CD14-positive monocyte (primary cell): ENCODE measurements around the gene MYO3B. TPM values are rescaled to one million over a fixed set of nuclear protein-coding genes. Genes with fewer than 3 reads are reported as not detected.

Experiments
- DNase-seq, 3 donors: peaks; one replicate each; pipeline ENCODE4 v3.0.0-alpha.2; 2011 to 2022
- H2AFZ ChIP-seq: 2 replicates; pipeline ENCODE4 v1.6.0; 2012; ENCODE audit warnings: mild to moderate bottlenecking, low read depth, low read length, inconsistent platforms; ENCODE audit not compliant: insufficient read depth, poor library complexity, severe bottlenecking
- H3K27ac ChIP-seq, 2 donors: 1 replicate in 1 of 2; 2 replicates in 1 of 2; pipeline ENCODE4 v1.5.1; 2012 to 2013; ENCODE audit warnings: low read length in 2 of 2, control low read depth in 1 of 2, inconsistent platforms in 1 of 2, low read depth in 1 of 2, mild to moderate bottlenecking in 1 of 2
- H3K27me3 ChIP-seq, 2 donors: one replicate each; pipeline versions ENCODE4 v1.6.0 to v1.6.1; 2011 to 2013; ENCODE audit warnings: low read length in 2 of 2; ENCODE audit not compliant: control insufficient read depth in 2 of 2, insufficient read depth in 2 of 2
- H3K36me3 ChIP-seq, 2 donors: replicated peaks in 1 of 2; 1 replicate in 1 of 2; 2 replicates in 1 of 2; pipeline versions ENCODE4 v1.5.1 to v1.6.1; 2012 to 2013; ENCODE audit warnings: low read length in 2 of 2, control low read depth in 1 of 2, inconsistent platforms in 1 of 2, mild to moderate bottlenecking in 1 of 2; ENCODE audit not compliant: insufficient read depth in 2 of 2, control insufficient read depth in 1 of 2
- H3K4me1 ChIP-seq, 2 donors: 1 replicate in 1 of 2; 2 replicates in 1 of 2; pipeline versions ENCODE4 v1.5.1 to v1.6.1; 2012 to 2013; ENCODE audit warnings: low read length in 2 of 2, control low read depth in 1 of 2, inconsistent platforms in 1 of 2, mild to moderate bottlenecking in 1 of 2, moderate library complexity in 1 of 2; ENCODE audit not compliant: insufficient read depth in 2 of 2, control insufficient read depth in 1 of 2
- H3K4me2 ChIP-seq: replicated peaks from 2 replicates; pipeline ENCODE3; 2012; ENCODE audit warnings: low read length, moderate library complexity, mild to moderate bottlenecking; ENCODE audit not compliant: poor library complexity, severe bottlenecking; ENCODE audit errors: extremely low read depth
- H3K4me3 ChIP-seq, 3 experiments: fragments of 200-600 bp in 1 of 3; sonication (generic) in 1 of 3; replicated peaks in 1 of 3; 1 replicate in 2 of 3; 2 replicates in 1 of 3; pipeline ENCODE4 v1.5.1; 2011 to 2013; ENCODE audit warnings: low read length in 3 of 3, mild to moderate bottlenecking in 3 of 3, control low read depth in 2 of 3, low read depth in 2 of 3, inconsistent platforms in 1 of 3, moderate library complexity in 1 of 3
- H3K79me2 ChIP-seq: 2 replicates; pipeline ENCODE4 v1.6.0; 2012; ENCODE audit warnings: mild to moderate bottlenecking, control low read depth, inconsistent platforms, low read length, moderate library complexity; ENCODE audit not compliant: insufficient read depth
- H3K9ac ChIP-seq: 2 replicates; pipeline ENCODE4 v1.6.0; 2017; ENCODE audit warnings: low read length, mild to moderate bottlenecking; ENCODE audit not compliant: insufficient read depth, poor library complexity, severe bottlenecking
- H3K9me3 ChIP-seq, 2 donors: replicated peaks in 1 of 2; 1 replicate in 1 of 2; 2 replicates in 1 of 2; pipeline versions ENCODE4 v1.5.1 to v1.6.1; 2012 to 2013; ENCODE audit warnings: low read length in 2 of 2, control low read depth in 1 of 2; ENCODE audit not compliant: control insufficient read depth in 1 of 2, insufficient read depth in 1 of 2
- H4K20me1 ChIP-seq: 2 replicates; pipeline ENCODE4 v1.6.0; 2012; ENCODE audit warnings: mild to moderate bottlenecking, low read length, control low read depth, moderate library complexity; ENCODE audit not compliant: insufficient read depth
- H3K27ac Mint-ChIP-seq, 7 donors: one replicate each; pipeline ENCODE4 v1.8.0; 2020; ENCODE audit warnings: mild to moderate bottlenecking in 7 of 7, mixed read lengths in 7 of 7, moderate library complexity in 6 of 7, inconsistent platforms in 2 of 7
- H3K27me3 Mint-ChIP-seq, 3 donors: one replicate each; pipeline ENCODE4 v1.8.0; 2021 to 2022; ENCODE audit warnings: low read depth in 3 of 3, mild to moderate bottlenecking in 3 of 3, mixed read lengths in 3 of 3, moderate library complexity in 3 of 3, inconsistent platforms in 1 of 3
- H3K36me3 Mint-ChIP-seq, 2 donors: one replicate each; pipeline ENCODE4 v1.8.0; 2020; ENCODE audit warnings: mixed read lengths in 2 of 2, inconsistent platforms in 1 of 2, mild to moderate bottlenecking in 1 of 2
- H3K4me1 Mint-ChIP-seq: one replicate; pipeline ENCODE4 v1.8.0; 2020; ENCODE audit warnings: mild to moderate bottlenecking, mixed read lengths
- H3K4me3 Mint-ChIP-seq, 2 donors: one replicate each; pipeline ENCODE4 v1.8.0; 2020; ENCODE audit warnings: mild to moderate bottlenecking in 2 of 2, mixed read lengths in 2 of 2, moderate library complexity in 1 of 2
- H3K9me3 Mint-ChIP-seq, 7 donors: one replicate each; pipeline ENCODE4 v1.8.0; 2020 to 2022; ENCODE audit warnings: mixed read lengths in 7 of 7, mild to moderate bottlenecking in 6 of 7, moderate library complexity in 6 of 7, inconsistent platforms in 2 of 7
- CTCF ChIP-seq: fragments of 200-600 bp; IDR thresholded peaks from one replicate; pipeline ENCODE4 v1.8.0; 2022; ENCODE audit warnings: antibody characterized with exemption, mild to moderate bottlenecking
- WGBS: methylation state at CpG from one replicate; pipeline ENCODE4 v1.1.5; 2013; ENCODE audit warnings: missing lambda C conversion rate; ENCODE audit not compliant: insufficient coverage; 5-methylcytosine and 5-hydroxymethylcytosine counted together
- intact Hi-C, 2 donors: fragments of 100-400 bp; cut with micrococcal nuclease; formaldehyde crosslinking; loops; one replicate each; pipeline versions ENCODE4 v1.15.0 to v1.15.1; 2023
- polyA plus RNA-seq, 3 donors: library from polyadenylated mRNA; depleted of rRNA in 1 of 3; unstranded in 2 of 3; stranded (reverse) in 1 of 3; fragments of 300-500 nt in 2 of 3; fragments of >200 nt in 1 of 3; fragmentation: Illumina TruSeq in 2 of 3; gene quantifications; 1 replicate in 2 of 3; 2 replicates in 1 of 3; pipeline ENCODE4 v1.2.3, GENCODE V29; 2012 to 2021

MYO3B gene
- polyA plus RNA-seq, 3 donors = not detected

- no peak overlapping the region for H3K4me3 Mint-ChIP-seq
- Histone ChIP-seq H3K79me2 (no peaks in the 10 kb centered on the region), H3K27ac (no peak overlapping the region), H3K27me3 (peaks cover 0 to 6% of the 10 kb centered on the region in 2 donors), H3K4me3 (no peak overlapping the region), H3K4me2 (no peak overlapping the region), H3K36me3 (no peaks in the 10 kb centered on the region), H3K9ac (no peak overlapping the region), H4K20me1 (no peaks in the 10 kb centered on the region), H2AFZ (no peak overlapping the region), H3K4me1 (no peaks in the 10 kb centered on the region), H3K9me3 (no peaks in the 10 kb centered on the region)
- no peak for DNase-seq
- H3K27ac Mint-ChIP-seq = no peak overlapping the region
- WGBS = no CpG with 5 or more reads among the region's 2 CpGs
- TF ChIP-seq CTCF = no peak
- no peaks in the 10 kb centered on the region for H3K4me1 Mint-ChIP-seq
- intact Hi-C loops = no loop called here
- peaks cover 10 to 13% (median 12%) of the 10 kb centered on the region in 3 donors for H3K27me3 Mint-ChIP-seq
- H3K9me3 Mint-ChIP-seq = no peaks in the 10 kb centered on the region
- no peaks in the 10 kb centered on the region for H3K36me3 Mint-ChIP-seq
Observed at GRCh38 chr2:170240629-170241028, 62.7 kb downstream of the MYO3B start.

DNA sequence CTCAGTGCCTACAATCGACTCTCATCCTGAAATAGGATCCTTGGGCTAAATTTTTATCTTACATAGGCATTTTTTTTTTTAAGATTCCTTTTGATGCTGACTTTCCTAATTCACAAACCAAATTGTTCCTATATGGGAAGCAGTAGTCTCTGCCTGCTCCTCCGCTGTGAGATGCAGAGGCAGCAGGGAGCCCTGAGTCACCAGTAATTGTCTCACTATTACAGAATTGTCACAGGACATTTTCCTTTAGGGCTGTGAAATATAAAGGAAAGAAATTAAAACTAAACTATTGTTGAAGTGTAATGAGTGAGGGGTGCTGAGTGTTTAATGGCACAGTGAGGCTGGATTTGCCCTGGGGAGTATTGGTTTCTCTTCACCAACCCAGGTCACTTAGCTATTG, 63.8 kb downstream of the MYO3B start:
- Histone ChIP-seq H4K20me1 (no peaks in the 10 kb centered on the region), H3K9me3 (no peaks in the 10 kb centered on the region), H3K4me2 (no peak overlapping the region), H3K79me2 (no peaks in the 10 kb centered on the region), H3K4me3 (no peak overlapping the region), H2AFZ (no peak overlapping the region), H3K9ac (no peak overlapping the region), H3K27ac (no peak overlapping the region), H3K27me3 (peaks cover 0 to 6% of the 10 kb centered on the region in 2 donors), H3K36me3 (no peaks in the 10 kb centered on the region), H3K4me1 (no peaks in the 10 kb centered on the region)
- H3K4me3 Mint-ChIP-seq = no peak overlapping the region
- H3K36me3 Mint-ChIP-seq = no peaks in the 10 kb centered on the region
- H3K9me3 Mint-ChIP-seq = no peaks in the 10 kb centered on the region
- H3K27me3 Mint-ChIP-seq = peaks cover 10 to 15% (median 12%) of the 10 kb centered on the region in 3 donors
- no peak overlapping the region for H3K27ac Mint-ChIP-seq
- no peak for DNase-seq
- TF ChIP-seq CTCF = no peak
- no peaks in the 10 kb centered on the region for H3K4me1 Mint-ChIP-seq
- WGBS = no CpG with 5 or more reads among the region's 2 CpGs
- intact Hi-C loops = no loop called here
